Measurements from ENCODE around the gene HMSD. TPM values are rescaled to one million over a fixed set of nuclear protein-coding genes. Genes with fewer than 3 reads are reported as not detected.

The HMSD gene
- total and polyA plus RNA-seq, 2 experiments from 2014 or later, result 0.10 TPM; not detected in 1

- H3K4me2 ChIP-seq, result no peak overlapping the region
- H3K9me3 ChIP-seq (ENCODE audit: low read depth), result no peaks in the 10 kb centered on the region
- H2AFZ ChIP-seq, result no peak overlapping the region
- TF ChIP-seq EZH2 (IDR thresholded peaks at IDR 0.05; ENCODE audit: borderline replicate concordance), result no peak
- TF ChIP-seq EZH2phosphoT487 (IDR thresholded peaks at IDR 0.05; ENCODE audit: low read depth, severe bottlenecking, unreplicated experiment), result no peak
- TF ChIP-seq CTCF (IDR thresholded peaks at IDR 0.05; ENCODE audit: poor library complexity), result no peak
- H3K4me3 ChIP-seq, result no peak overlapping the region
- 96% methylated on average over 2 of the region's 2 CpGs for WGBS (ENCODE audit: low lambda C conversion rate, missing lambda C conversion rate)
- H3K9me2 ChIP-seq (replicated peaks; ENCODE audit: insufficient read depth), result no peaks in the 10 kb centered on the region
- H3K27ac ChIP-seq, result no peak overlapping the region
- no peaks in the 10 kb centered on the region for H3K4me1 ChIP-seq (ENCODE audit: insufficient read depth)
- DNase-seq (ENCODE audit: low spot score), result no peak
- no peaks in the 10 kb centered on the region for H3K36me3 ChIP-seq (replicated peaks; ENCODE audit: insufficient read depth, low read depth)
- H3K27me3 ChIP-seq, result no peaks in the 10 kb centered on the region
- no peaks in the 10 kb centered on the region for H4K20me1 ChIP-seq (ENCODE audit: insufficient read depth, poor library complexity, severe bottlenecking)
- H3K79me2 ChIP-seq, result no peaks in the 10 kb centered on the region
Observed at GRCh38 chr18:63905361-63905760, 43.7 kb upstream of the HMSD start.

DNA sequence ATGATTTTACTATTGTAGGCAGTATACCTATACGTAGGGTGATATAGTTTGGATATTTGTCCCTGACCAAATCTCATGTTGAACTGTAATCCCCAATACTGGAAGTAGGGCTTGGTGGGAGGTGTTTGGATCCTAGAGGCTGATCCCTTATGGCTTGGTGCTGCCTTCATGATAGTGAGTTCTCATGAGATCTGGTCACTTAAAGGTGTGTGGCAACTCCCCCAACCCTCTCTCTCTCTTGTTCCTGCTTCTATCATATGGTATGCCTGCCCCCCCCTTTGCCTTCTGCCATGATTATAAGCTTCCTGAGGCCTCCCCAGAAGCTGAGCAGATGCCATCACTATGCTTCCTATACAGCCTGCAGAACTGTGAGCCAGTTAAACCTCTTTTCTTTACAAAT lies 43.0 kb upstream of the HMSD start:
- Histone ChIP-seq H3K36me3 (replicated peaks; ENCODE audit: insufficient read depth, low read depth) (no peaks in the 10 kb centered on the region), H3K4me3 (no peak overlapping the region), H3K9me3 (ENCODE audit: low read depth) (no peaks in the 10 kb centered on the region), H2AFZ (no peak overlapping the region), H3K27me3 (no peaks in the 10 kb centered on the region), H3K9me2 (replicated peaks; ENCODE audit: insufficient read depth) (no peaks in the 10 kb centered on the region), H4K20me1 (ENCODE audit: insufficient read depth, poor library complexity, severe bottlenecking) (no peaks in the 10 kb centered on the region), H3K79me2 (no peaks in the 10 kb centered on the region), H3K27ac (no peak overlapping the region), H3K4me2 (no peak overlapping the region), H3K4me1 (ENCODE audit: insufficient read depth) (no peaks in the 10 kb centered on the region)
- no peak for DNase-seq (ENCODE audit: low spot score)
- 91% methylated on average over 1 of the region's 1 CpG for WGBS (ENCODE audit: low lambda C conversion rate, missing lambda C conversion rate)
- TF ChIP-seq EZH2phosphoT487 (IDR thresholded peaks at IDR 0.05; ENCODE audit: low read depth, severe bottlenecking, unreplicated experiment), result no peak
- no peak for TF ChIP-seq CTCF (IDR thresholded peaks at IDR 0.05; ENCODE audit: poor library complexity)
- no peak for TF ChIP-seq EZH2 (IDR thresholded peaks at IDR 0.05; ENCODE audit: borderline replicate concordance)

DNA sequence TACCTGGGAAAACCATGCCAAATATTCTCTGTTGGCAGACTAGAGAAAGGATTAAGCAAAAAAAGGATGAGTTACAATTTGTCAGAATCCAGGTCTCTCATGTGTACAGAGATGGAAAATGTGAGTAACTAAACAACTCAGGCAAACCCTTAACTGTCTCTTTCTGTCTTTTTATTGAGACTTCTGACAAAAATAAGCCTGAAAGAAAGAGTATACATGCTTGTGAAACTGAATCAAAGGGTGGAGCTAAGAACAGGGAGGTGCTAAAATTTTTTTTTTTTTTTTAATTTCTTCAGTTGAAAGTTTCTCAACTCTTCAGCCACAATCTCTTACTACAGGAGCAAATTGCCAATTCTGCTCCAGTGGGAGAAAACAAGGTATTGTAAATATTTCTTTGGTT lies 41.4 kb upstream of the HMSD start, which contains the start of gene SERPINB10:
Gene SERPINB10 (plus strand): TSS at position 295 of the 400 bp plus-strand sequence. CDS start 7,553 bp downstream, outside the sequence.
- Histone ChIP-seq H3K79me2 (no peaks in the 10 kb centered on the region), H4K20me1 (ENCODE audit: insufficient read depth, poor library complexity, severe bottlenecking) (no peaks in the 10 kb centered on the region), H3K27ac (no peak within 1 kb of the TSS), H3K4me2 (no peak within 1 kb of the TSS), H3K4me1 (ENCODE audit: insufficient read depth) (no peaks in the 10 kb centered on the region), H3K9me2 (replicated peaks; ENCODE audit: insufficient read depth) (no peaks in the 10 kb centered on the region), H3K27me3 (peaks cover 6% of the 10 kb centered on the region), H3K4me3 (no peak within 1 kb of the TSS), H2AFZ (no peak within 1 kb of the TSS), H3K36me3 (replicated peaks; ENCODE audit: insufficient read depth, low read depth) (no peaks in the 10 kb centered on the region), H3K9me3 (ENCODE audit: low read depth) (no peaks in the 10 kb centered on the region)
- TF ChIP-seq EZH2phosphoT487 (IDR thresholded peaks at IDR 0.05; ENCODE audit: low read depth, severe bottlenecking, unreplicated experiment) (no peak), EZH2 (IDR thresholded peaks at IDR 0.05; ENCODE audit: borderline replicate concordance) (no peak), CTCF (IDR thresholded peaks at IDR 0.05; ENCODE audit: poor library complexity) (no peak)
- no peak for DNase-seq (ENCODE audit: low spot score)

DNA sequence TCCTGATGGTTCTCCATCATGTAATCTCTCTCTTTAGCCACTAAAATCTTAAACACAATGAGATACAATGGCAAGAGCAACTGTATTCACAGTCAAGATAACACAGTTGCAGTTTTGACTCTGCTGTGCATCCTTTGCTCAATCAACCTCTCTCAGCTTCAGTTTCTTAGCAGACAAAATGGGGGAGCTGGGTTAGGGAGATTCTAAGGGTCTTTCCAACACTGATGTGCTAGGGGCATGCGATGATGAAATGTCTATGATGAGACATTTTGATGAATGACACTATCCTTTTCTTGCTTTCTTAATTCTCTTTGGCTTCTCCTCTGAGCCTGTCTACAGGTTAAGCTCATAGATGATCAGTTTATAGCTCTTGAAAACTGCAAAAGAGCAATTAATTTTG lies 40.2 kb upstream of the HMSD start:
- Histone ChIP-seq H4K20me1 (ENCODE audit: insufficient read depth, poor library complexity, severe bottlenecking) (no peaks in the 10 kb centered on the region), H2AFZ (no peak overlapping the region), H3K4me2 (no peak overlapping the region), H3K27me3 (peaks cover 12% of the 10 kb centered on the region), H3K9me3 (ENCODE audit: low read depth) (no peaks in the 10 kb centered on the region), H3K4me3 (no peak overlapping the region), H3K27ac (no peak overlapping the region), H3K79me2 (no peaks in the 10 kb centered on the region), H3K36me3 (replicated peaks; ENCODE audit: insufficient read depth, low read depth) (no peaks in the 10 kb centered on the region), H3K9me2 (replicated peaks; ENCODE audit: insufficient read depth) (no peaks in the 10 kb centered on the region), H3K4me1 (ENCODE audit: insufficient read depth) (no peaks in the 10 kb centered on the region)
- no peak for TF ChIP-seq EZH2 (IDR thresholded peaks at IDR 0.05; ENCODE audit: borderline replicate concordance)
- no peak for TF ChIP-seq EZH2phosphoT487 (IDR thresholded peaks at IDR 0.05; ENCODE audit: low read depth, severe bottlenecking, unreplicated experiment)
- TF ChIP-seq CTCF (IDR thresholded peaks at IDR 0.05; ENCODE audit: poor library complexity), result no peak
- 93% methylated on average over 1 of the region's 1 CpG for WGBS (ENCODE audit: low lambda C conversion rate, missing lambda C conversion rate)
- DNase-seq (ENCODE audit: low spot score), result no peak

Measured in hepatocyte (in vitro differentiated cells).